GM18499 (cell line): Measurements from ENCODE around the gene PTPN11.
"Not testable (repeated sequence)": the region's sequence is repeated elsewhere in the genome, so short reads cannot be mapped to it uniquely, and the experiment has no call there.

Source experiments
- ATAC-seq: cut with Tn5 transposase; IDR thresholded peaks from one replicate; pipeline ENCODE4 v1.9.1; 2021; ENCODE audit warnings: moderate number of reproducible peaks; ENCODE audit not compliant: insufficient read depth, unreplicated experiment

Gene PTPN11

GRCh38 chr12:112408621-112409020 lies 10.1 kb upstream of the PTPN11 start:
- no peak for ATAC-seq

GRCh38 chr12:112409064-112409905 lies 9.5 kb upstream of the PTPN11 start, which contains the start of gene RPL6:
TSS of gene RPL6 (minus strand) at chr12:112409605. CDS start at chr12:112408656, 949 bp downstream.
- no peak for ATAC-seq

GRCh38 chr12:112409906-112410244 lies 8.9 kb upstream of the PTPN11 start:
- no peak for ATAC-seq

- no peak for ATAC-seq
These were observed 4.7 kb upstream of the PTPN11 start for GRCh38 chr12:112413855-112414625.

- not testable (repeated sequence) for ATAC-seq
These were observed 3.3 kb upstream of the PTPN11 start for GRCh38 chr12:112415457-112415856.

- ATAC-seq = no peak
These were observed 507 bp upstream of the PTPN11 start for GRCh38 chr12:112418273-112418607.

GRCh38 chr12:112419297-112420133 lies 768 bp downstream of the PTPN11 start:
- no peak for ATAC-seq

- no peak for ATAC-seq
These were observed 2.0 kb downstream of the PTPN11 start for GRCh38 chr12:112420740-112421139.

- no peak for ATAC-seq
These were observed 2.6 kb downstream of the PTPN11 start for GRCh38 chr12:112421363-112421762.

- ATAC-seq = no peak
These were observed 3.8 kb downstream of the PTPN11 start for GRCh38 chr12:112422531-112422930.

- no peak for ATAC-seq
These were observed 5.4 kb downstream of the PTPN11 start for GRCh38 chr12:112424126-112424525.

- no peak for ATAC-seq
These were observed 7.0 kb downstream of the PTPN11 start for GRCh38 chr12:112425582-112426382.

- no peak for ATAC-seq
These were observed 9.0 kb downstream of the PTPN11 start for GRCh38 chr12:112427760-112428159.

- no peak for ATAC-seq
These were observed 12.2 kb downstream of the PTPN11 start for GRCh38 chr12:112430929-112431328.

- ATAC-seq = no peak
These were observed 13.2 kb downstream of the PTPN11 start for GRCh38 chr12:112431965-112432364.

GRCh38 chr12:112433551-112433950 lies 14.8 kb downstream of the PTPN11 start:
- ATAC-seq = no peak

- not testable (repeated sequence) for ATAC-seq
These were observed 19.9 kb downstream of the PTPN11 start for GRCh38 chr12:112438645-112439044.

GRCh38 chr12:112439769-112440168 lies 21.0 kb downstream of the PTPN11 start:
- ATAC-seq = no peak

- not testable (repeated sequence) for ATAC-seq
These were observed 21.9 kb downstream of the PTPN11 start for GRCh38 chr12:112440653-112441052.

- no peak for ATAC-seq
These were observed 25.2 kb downstream of the PTPN11 start for GRCh38 chr12:112443916-112444315.
